GM18511 (cell line): ENCODE data around the gene ELL.

Source experiments
- ATAC-seq: cut with Tn5 transposase; IDR thresholded peaks from one replicate; pipeline ENCODE4 v1.9.1; 2021; ENCODE audit warnings: mild to moderate bottlenecking, moderate library complexity; ENCODE audit not compliant: unreplicated experiment

The ELL gene

DNA sequence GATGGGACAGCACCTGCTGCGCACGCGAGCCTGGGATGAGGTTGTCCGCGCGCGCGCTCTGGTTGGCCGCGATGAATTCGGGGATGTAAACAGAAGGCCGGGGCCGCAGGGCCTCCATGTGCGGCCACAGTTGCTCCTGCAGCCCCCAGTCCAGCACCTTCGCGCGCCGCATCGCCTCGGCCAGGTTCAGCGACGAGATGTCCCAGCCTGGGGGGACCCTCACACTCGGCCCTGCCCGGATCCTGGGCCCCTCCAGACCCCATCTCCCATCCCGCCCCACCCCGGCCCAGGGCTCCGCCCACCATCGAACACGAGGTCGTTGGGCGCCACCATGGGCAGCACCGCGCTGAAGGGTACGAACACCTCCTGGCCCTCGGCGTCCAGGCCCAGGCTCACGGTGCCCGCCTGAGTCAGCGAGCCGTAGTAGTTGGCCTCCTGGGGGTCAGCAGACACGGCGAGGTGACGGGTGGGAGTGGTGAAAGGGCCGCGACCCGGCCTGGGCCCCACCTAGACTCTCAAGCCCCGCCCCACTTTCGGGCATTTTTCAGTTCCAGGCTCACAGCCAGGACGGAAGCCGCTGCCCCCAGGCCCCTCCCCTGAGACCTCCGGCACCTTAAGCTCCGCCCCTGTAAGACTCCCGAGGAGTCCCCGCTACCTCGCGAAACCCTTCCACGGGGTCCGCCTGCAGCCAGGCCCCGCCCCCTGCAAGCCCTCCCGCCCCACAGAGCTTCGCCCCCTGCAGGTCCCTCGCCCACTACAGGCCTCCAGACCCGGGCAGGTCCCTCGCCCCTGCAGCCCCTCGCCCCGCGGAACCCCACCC, 85.0 kb downstream of the ELL start:
- peak; percentile 61 for ATAC-seq

DNA sequence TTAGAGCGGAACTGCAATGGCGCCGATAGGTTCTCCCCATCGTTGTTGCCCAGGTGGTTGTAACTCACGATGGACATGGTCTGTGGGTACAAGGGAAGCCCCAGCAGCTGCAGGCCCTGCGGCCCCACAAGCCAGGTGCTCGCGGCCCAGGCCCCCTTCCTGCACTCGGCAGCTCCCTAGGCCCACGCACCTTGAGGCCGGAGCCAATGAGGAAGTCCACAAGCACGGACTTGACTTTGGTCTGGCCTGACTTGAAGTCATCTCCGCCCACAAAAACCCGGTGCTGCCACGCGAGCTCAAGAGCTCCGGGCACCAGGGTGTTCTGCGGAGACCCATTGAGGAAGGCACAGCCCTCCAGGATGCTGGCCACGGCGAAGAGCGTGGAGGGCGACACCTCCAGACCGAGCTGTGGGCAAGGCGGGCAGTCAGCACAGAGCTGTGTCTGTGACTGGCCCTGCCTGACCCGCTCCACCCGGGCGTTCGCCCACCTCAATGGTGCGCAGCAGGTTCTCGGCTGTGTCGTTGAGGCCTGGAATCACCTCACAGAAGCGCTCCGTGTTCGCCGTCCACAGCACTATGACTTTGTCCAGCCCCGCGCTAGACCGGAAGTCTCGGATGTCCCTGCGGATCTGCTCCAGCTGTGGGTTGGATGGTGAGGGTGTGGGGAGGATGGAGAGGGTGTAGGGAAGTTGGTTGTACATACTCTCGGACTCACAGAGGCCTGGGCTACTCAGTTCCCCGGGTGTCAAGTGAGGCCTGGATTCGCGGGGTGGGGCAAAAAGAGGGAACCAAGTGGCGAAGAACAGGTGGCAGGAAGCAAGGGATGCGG, 85.8 kb downstream of the ELL start:
- no peak for ATAC-seq

- ATAC-seq, result no peak
Observed at GRCh38 chr19:18435178-18435841, 86.6 kb downstream of the ELL start.

GRCh38 chr19:18434411-18435175, 87.3 kb downstream of the ELL start:
- ATAC-seq, result no peak

DNA sequence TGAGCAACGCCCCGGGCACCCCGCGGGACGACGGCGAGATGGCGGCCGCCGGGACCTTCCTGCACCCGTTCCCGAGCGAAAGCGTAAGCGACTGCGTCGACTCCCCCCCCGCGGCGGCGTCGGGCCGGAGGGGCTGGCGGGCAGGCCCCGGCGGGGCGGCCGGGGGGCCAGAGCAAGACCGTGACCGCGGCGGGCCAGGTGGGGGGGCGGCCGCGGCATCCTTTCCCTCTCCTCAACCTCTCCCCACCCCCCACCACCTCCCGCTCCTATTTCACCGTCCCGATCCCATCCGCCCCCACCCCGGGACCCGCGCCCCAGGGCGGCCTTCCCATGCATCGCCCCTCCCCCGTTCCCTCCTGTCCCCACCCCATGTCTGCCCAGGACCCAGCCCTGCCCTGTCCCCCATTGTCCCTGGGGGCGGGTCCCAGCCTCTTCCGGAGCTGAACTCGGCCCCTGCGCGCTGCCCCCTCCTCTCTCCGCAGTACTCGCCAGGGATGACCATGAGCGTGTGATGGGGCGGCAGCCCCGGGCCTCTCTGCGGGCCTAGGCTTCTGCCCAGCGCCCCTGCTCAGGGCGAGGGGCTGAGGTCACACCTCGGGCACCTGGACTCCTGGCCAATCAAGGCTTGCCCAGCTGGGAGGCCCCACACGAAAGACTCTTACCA, 88.0 kb downstream of the ELL start:
- no peak for ATAC-seq

- ATAC-seq, result no peak
Observed at GRCh38 chr19:18433015-18433691, 88.7 kb downstream of the ELL start.

- no peak for ATAC-seq
Observed at GRCh38 chr19:18432275-18433014, 89.4 kb downstream of the ELL start.

DNA sequence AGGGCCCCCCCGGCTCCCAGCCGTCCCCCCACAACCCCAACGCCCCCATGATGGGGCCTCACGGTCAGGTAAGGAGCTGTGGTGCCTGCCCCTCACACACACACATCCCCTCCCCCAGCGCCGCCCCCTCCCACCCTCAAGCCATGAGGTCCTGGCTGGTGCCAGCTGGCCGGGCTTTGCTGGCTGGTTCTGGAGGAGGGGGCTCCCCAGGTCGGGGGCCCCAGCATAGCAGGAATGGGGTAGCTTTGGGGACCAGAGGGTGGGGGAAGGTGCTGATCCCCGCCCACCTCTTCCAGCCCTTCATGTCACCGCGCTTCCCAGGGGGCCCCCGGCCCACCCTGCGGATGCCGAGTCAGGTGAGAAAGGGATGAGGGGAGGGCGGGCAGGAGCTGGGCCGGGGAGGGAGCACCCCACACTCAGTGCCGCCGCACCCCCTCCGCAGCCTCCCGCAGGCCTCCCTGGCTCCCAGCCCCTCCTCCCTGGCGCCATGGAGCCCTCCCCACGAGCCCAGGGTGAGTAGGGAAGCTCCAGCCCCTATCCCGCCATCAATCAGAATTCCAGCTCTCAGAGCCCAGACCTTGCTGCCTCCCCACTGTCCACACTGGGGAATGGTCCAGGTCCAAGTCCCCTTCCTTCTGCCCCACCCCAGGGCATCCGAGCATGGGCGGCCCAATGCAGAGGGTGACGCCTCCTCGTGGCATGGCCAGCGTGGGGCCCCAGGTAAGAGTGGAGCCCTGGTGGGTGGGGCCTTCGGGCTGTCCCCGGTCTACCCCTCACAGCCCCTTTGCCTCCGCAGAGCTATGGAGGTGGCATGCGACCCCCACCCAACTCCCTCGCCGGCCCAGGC, 90.3 kb downstream of the ELL start:
- ATAC-seq, result no peak

DNA sequence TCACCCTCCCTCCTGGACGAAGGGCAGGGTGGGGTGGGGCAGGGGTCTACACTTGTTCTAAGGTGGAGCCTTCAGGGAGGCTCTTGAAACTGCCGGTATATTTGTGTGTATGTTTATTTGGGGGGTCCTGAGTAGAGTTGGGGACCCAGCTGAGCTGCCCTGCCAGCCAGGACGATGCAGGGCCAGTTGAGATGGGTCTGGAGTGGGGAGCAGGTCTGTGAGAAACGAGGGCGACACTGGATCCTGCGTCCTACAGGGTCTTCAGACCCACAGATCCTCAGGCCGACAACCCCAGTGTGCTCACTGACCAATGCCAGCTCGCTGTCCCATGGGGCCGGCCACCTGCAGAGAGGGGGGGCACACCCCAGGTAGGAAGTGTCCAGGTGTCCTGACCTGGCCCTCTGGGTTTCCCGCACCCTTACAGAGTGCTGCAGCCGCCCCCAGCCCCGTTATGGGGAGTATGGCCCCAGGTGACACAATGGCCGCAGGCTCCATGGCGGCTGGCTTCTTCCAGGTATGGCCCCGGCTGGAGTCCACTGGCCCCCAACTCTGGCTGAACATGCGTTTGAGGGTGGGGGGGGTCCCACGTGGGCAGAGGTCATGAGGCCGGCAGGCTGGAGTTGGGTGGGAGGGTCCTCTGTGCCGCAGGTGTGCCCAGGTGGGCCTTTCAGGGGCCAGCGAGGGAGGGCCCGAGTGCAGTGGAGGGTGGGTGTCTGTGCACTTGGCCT, 91.3 kb downstream of the ELL start:
- ATAC-seq, result no peak

- no peak for ATAC-seq
Observed at GRCh38 chr19:18429717-18430416, 92.0 kb downstream of the ELL start.

DNA sequence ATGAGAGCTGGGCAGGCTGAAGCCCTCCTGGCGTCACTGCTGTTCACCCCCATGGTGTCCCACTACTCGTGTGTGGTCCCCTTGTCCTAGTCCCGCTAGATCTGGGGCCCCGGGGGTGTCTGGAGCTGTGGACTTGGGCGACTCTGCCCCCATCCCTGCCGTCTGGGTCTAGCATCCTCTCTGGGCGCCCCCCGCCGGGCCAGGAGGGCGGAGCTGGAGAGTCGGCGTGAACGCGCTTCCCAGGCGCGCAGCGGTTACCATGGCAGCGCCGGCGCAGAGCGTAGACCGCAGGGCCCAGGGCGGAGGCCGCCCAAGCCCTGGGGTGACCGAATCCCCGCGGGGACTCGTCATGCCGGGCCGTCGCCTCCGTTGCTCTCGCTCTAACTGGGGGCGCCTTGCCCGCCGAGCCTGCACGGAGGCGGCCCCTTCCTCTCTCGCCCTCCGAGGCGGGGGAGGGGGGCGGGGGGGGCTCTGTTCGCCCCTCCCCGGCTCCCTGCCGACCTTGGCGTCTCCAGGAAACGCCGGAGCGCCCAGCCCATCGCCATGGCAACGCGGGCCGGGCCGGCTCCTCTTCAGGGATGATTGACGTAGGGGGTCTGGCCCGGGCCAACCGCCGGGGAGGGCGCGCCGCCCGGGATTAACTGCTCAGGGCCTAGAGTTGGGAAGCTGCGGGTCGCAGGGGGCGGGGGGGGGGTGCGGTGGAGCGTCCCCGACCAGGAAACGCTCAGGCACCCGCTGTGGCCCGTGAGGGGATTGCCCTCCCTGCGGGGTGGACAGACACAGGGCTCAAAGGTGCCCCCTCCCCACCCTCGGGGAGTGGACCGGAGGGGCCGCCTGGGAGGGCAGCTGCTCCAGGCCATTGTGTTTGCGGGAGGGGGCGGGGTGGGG, 92.8 kb downstream of the ELL start:
- ATAC-seq, result peak; percentile 71

- ATAC-seq, result no peak
Observed at GRCh38 chr19:18428173-18428786, 93.6 kb downstream of the ELL start.

- no peak for ATAC-seq
Observed at GRCh38 chr19:18427743-18428113, 94.1 kb downstream of the ELL start.

GRCh38 chr19:18427080-18427742, 94.7 kb downstream of the ELL start:
- no peak for ATAC-seq

- ATAC-seq, result no peak
Observed at GRCh38 chr19:18426416-18426767, 95.5 kb downstream of the ELL start.
